NCI-H1105 treated with DMSO at 0.1 percent for 48 hours (cell line): ENCODE results near the gene ENO4.
A peak's percentile ranks its signal among the peaks of the same experiment; 100 is the strongest.

Source experiments
- DNase-seq: peaks from one replicate; lab custom pipeline; 2025; lab: John Stamatoyannopoulos, UW

Gene ENO4

DNA sequence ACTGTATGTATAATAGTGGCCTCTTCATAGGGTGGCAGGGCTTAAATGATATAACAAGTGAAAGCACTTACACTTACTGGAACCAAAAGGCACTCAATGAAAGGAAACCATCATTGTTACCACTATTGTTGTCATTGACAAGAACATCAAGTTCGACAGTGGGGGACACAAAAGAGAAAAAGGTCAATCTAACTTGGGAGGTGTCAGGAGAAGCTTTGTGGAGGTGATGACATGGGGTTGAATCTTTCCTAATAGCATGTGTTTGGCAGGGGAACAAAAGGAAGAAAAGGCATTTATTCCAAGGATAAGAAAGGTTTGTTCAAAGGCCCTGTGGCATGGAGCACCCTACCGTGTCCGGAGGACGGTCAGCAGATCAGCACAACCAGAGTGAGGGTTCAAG lies 18.2 kb upstream of the ENO4 start:
- DNase-seq, result no peak

DNA sequence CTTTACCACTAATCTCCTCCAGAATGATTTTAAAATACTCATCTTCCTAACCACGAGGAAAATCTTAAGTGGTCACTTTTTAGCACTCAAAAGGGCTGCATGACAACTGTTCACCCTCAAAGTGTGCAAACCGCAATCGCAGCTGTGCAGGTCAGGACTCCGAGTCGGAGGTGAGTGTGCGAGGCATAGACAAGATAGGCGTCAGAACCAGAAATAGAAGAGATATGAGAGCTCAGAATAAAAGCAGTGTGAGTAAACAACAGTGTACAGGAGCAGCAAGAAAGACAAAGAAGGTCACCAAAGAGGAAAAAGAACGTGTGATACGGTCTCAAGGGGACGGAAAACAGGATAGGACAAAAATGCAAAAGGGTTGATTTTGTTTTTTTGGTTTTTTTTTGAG lies 17.5 kb upstream of the ENO4 start:
- DNase-seq, result no peak

DNA sequence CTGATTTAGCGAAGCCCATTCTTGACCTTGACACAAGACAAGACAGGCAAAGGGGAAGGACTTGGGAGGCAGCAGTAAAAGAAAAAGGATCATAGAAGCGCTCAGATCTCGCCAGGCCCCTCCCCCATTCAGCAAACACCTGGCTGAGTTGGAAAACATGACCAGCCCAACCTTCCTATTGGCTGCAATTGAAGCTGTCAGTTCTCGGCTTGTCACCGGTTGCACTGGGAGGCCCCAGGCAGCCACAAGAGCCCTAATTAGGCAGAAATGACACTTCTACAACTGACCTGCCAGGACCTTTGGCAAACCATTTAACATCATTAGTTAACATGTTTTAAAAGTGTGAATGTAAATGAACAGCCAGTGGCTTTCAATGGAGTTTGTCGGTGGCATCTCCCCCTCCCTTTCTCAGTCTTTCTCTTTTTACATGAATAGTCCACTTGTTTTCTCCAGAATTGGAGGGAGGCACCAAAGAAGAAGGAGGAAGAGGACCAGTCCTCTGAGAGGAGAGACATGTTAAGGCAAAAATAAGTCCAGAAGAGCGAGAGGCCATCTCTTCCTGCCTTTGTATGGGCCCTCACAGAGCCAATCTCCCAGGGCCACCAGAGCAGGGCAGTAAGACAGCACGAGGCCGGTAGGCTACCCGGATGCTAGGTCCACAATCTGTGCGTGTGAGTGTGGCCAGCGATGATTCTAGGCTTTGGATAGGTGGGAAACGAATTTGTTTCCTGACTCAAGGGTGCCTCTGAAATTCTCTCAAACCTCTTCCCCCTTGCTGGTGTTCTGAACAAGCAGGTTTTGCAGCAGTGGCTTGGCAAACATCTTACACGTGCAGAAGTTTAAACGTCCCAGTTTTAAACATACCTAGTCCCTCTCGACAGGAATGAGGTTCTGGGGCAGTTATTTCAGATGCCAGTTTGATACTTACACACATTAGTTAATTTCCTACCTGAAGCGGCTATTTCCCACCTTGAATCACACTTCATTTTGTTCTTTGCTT lies 15.0 kb upstream of the ENO4 start:
- peak; percentile 56 for DNase-seq

- no peak for DNase-seq
These were observed 13.6 kb upstream of the ENO4 start for GRCh38 chr10:116835658-116836057.

DNA sequence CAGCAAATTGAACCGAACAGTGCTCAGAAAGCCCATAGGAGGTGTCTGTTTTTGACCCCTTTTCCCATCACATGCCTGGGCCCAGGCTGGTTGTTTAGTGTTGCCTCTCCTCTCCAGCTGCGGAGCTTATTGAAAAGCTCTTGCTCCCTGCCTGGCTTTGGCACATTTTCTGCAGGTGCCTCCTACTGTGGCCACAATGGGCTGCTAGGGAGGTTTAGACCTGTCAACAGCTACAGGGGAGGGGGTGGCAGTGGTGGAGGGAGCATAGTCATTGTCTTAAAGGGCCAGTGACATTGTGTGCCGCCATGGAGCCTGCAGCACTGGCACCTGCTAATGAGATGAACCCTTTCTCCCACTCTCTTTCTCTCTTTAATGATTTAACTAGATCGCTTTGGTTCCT lies 13.2 kb upstream of the ENO4 start:
- no peak for DNase-seq

GRCh38 chr10:116836902-116837523 lies 12.3 kb upstream of the ENO4 start:
- DNase-seq, result peak; percentile 12

DNA sequence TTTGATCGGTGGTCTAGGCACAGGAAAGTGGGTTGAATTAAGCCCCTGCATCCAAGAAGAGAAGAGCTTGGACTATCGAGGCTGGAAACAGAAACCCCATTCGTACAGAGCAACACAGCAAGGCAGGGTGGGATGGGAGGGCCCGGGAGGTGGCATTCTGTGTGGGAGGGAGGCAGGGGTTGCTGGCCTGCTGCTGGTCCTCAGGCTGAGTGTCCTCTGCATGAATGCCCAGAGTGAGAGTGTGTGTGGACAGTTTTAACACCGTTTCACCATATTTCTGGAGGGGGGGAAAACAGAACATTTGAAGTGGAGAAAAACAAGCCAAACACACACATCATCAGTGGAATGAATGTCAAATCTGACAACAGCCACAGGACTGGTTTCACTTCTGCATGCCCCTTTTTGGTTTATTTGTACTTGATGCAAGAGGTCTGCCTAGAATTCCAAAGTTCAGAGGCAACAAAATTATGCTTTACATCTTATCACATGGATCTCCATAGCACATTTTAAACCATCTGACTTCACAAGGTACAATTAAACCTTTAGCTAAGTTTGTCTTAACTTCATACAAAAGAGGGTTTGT lies 11.1 kb upstream of the ENO4 start:
- no peak for DNase-seq

DNA sequence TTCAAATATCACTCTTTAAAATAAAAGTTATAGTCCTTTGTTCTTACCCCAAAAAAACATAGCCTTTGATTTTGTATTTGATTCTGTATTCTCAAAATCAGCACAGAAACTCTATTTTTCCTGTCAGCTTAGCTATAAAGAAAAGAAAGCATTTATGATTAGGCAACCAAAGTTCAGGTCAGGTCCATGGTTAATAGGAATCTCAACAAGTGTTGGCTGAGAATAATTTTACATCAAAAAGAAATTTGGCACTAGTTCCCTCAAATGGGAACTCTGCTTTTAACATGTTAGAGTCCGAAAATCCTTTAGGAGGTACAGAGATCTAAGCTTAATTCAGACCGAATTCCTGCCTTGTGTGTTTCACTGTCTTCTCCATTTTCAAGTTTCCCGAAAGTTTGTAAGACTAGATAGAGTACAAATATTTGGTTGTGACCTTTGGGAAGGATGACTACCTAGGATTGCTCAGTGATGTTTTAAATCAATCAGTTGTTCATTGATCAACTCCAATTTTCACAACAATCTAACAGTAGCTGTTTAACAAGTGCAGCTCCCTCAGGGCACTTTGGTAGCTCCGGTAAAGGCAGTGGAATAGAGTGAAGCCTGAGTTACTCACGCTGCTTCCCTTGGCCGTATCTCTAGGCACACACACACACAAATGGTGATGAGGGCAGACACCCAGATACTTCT lies 8.8 kb upstream of the ENO4 start:
- DNase-seq, result no peak

- DNase-seq, result no peak
These were observed 3.5 kb upstream of the ENO4 start for GRCh38 chr10:116845823-116846222.

DNA sequence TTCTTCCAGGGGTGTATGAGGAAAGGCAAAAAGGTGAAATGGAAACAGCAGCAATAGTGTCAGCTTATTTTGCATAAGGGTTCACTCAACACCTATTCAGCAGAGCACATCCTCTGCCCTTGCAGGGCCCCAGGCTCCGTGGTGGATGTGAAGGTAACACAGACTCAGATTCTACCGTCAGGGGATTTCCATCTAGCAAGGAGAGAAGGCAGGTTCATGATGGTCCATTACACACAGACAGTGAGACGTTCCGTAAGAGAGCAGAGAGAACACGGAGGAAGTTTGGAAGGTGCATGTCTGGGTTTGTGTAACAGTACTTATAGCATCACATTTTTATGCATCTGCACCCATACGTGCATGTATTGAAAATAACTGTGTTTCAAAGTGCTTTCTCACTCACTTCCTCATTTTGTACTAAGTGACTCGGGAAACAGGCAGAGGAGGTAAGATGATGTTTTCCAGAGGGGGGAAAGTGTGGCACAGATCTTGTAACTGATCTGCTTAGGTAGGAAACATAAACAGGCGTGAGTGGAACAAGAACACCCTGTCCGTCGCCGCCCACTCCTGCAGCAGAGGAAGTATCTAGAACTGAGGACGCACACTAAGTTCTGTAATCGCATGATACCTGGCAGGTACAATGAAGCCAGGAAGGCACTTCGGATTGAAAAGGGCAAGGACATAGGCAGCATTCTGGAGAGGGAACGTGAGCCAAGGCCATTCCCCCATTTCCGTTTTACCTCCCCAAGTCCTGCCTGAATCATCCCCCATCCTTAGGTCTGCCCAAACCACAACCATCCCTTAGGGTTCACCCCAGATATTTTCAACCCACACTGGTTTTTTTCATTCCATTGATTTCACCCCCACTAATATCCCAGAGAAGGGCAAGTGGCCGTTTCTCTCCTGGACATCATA lies 1.0 kb upstream of the ENO4 start:
- DNase-seq, result no peak

- DNase-seq, result peak; percentile 44
These were observed 403 bp upstream of the ENO4 start for GRCh38 chr10:116848944-116849247.

DNA sequence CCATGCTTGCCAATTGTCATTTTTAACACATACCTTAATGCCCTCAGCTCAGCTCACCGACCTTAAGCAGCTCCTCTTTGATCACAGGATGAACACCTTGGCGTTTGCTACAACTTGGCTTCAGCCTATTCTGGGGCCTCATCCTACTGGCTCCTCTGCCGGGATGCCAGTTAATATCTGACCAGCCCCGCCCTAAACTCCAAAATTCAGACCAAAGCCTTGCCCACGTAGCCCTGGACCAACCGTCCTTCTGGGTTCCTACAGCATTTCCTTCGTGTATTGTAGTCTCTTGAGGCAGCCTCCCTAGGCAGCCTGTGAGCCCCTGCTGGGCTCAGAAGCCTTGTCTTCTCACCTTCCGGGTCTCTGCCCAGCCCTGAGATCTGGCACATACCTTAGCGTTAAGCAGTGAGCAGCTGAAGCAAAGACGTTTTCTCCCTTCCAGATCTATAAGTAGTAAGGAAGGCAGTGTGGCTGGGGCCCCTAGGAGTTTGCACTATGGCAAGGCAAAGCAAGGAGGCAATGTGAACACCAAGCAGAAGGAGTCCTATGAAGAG lies 836 bp downstream of the ENO4 start:
- DNase-seq, result no peak

GRCh38 chr10:116852246-116852645 lies 2.9 kb downstream of the ENO4 start:
- no peak for DNase-seq

- no peak for DNase-seq
These were observed 4.0 kb downstream of the ENO4 start for GRCh38 chr10:116853287-116853686.

GRCh38 chr10:116853701-116854100 lies 4.4 kb downstream of the ENO4 start:
- no peak for DNase-seq

- DNase-seq, result no peak
These were observed 7.9 kb downstream of the ENO4 start for GRCh38 chr10:116857156-116857555.

DNA sequence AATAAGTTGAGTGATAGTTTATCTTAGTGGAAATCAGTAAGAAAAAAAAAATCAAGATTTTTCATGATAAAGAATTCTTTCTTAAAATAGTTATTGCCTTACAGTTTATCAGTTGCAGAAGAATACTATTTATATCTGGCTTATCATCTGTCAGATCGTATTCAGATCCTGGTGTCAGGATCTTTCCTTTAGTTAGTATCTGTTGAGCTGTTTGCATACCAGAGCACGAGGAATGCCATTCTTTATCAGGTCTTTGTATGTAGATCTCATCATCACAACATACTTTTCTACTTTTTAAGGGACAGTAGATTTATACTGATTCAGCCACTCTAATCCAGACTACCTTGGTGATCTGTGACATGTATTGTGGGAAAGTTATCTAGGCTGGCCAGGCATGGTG lies 12.5 kb downstream of the ENO4 start:
- DNase-seq, result no peak

DNA sequence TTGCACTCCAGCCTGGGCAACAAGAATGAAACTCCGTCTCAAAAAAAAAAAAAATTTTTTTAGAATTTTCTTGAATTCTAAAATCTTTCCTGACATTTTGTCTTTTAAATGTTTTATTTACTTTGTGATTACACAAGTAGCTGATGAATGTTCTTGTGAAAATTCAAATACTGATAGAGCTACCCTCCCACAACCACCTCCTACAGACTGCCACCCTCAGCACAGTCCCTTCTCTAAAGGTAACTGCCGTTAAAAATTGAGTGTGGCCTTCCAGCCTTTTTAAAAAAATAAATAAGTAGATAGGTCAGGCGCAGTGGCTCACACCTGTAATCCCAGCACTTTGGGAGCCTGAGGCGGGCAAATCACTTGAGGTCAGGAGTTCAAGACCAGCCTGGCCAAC lies 15.1 kb downstream of the ENO4 start:
- no peak for DNase-seq

DNA sequence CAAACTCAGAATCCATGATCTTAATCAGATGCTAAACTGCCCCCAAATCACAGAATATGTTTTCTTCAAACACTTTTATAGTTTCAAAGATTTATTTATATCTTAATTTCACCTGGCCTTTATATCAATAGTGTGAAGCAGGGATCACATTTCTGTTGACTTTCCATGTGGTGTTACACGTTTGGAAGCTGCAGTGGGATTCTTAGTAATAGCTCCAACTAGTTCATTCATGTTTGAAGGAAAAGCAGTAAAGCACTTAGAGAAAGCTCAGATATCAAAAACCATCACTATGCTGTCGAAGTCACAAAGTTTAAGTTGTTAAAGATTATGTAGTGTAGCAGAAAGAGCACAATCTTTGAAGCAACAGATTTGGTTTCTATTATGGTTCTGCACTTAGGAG lies 16.8 kb downstream of the ENO4 start:
- no peak for DNase-seq

DNA sequence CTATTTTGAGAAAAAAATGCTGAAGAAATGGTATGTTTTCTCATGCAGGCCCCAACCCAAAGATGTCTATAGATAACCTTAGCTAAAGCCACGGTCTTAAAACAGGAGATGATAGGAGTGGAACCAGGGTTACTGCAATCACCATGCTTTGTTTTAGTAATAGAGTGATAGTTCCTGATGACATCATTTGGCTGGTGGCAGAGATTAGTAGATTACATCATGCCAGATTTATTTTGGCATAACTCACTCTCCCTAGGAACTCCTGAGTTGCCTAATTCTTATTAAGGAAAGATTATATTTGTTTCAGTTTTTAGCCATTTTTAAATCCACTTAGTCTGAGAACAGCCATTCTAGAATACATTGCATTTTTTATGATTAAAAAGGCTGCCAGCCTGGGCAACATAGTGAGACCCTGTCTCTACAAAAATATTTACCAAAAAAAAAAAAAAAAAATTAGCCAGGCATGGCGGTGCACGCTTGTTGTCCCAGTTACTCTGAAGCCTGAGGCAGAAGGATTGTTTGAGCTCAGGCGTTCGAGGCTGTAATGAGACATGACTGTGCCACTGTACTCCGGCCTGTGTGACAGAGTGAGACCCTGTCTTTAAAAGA lies 17.8 kb downstream of the ENO4 start:
- DNase-seq, result no peak

DNA sequence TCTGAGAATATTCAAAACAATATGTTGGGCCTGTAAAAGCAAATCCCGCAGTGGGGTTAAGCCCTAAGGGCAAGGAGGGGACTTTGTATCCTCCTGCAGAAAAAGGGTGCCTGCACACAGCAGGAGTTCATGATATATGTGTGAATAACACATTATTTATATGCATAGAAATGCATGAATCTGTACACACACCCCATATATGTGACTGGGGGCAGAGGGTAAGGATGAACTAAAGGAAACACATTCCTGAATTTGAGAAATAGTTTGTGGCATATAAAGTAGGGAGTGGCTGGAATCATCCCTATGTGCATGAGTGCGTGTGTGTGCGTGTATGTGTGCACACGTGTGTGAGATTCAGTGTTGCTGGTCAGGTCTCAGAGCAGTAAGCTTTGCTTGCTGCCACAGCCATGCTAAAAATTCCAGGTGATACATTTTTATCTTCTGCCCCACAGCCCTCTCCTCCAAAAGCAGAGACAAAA lies 18.9 kb downstream of the ENO4 start:
- DNase-seq, result no peak
